K562 (cell line): ENCODE data around the gene ZNHIT6.

ENCODE experiments used
- BHLHE40 ChIP-seq: IDR thresholded peaks from 2 replicates; pipeline ENCODE4 v1.6.1; 2011; ENCODE audit warnings: low read length, improper control_type of control experiment
- HCFC1 ChIP-seq: IDR thresholded peaks from 2 replicates; pipeline ENCODE4 v1.6.1; 2012; ENCODE audit warnings: low read depth, low read length, improper control_type of control experiment
- MYC ChIP-seq, 2 experiments: fragments of 250-450 bp in 1 of 2; sonication (Bioruptor Pico) in 1 of 2; IDR thresholded peaks; 2 replicates each; pipeline versions ENCODE4 v1.5.1 to v1.6.1; 2012 to 2021; ENCODE audit warnings: low read depth in 2 of 2, borderline replicate concordance in 1 of 2, improper control_type of control experiment in 1 of 2, low read length in 1 of 2, mild to moderate bottlenecking in 1 of 2, moderate library complexity in 1 of 2
- NFIX ChIP-seq: fragments of 250-450 bp; sonication (Bioruptor Pico); IDR thresholded peaks from 2 replicates; pipeline ENCODE4 v1.4.0; 2020; ENCODE audit warnings: low read depth, mild to moderate bottlenecking, moderate library complexity
- PTRF ChIP-seq: fragments of 450-650 bp; IDR thresholded peaks from 2 replicates; pipeline ENCODE4 v1.6.1; 2016; ENCODE audit warnings: mild to moderate bottlenecking, missing genetic modification characterization, missing compliant biosample characterization
- RFX5 ChIP-seq: IDR thresholded peaks from 2 replicates; pipeline ENCODE4 v1.6.1; 2011; ENCODE audit warnings: low read depth, mild to moderate bottlenecking, improper control_type of control experiment, low read length
- SRF ChIP-seq, 2 experiments: fragments of 250-450, 450-650 bp in 1 of 2; sonication (Bioruptor Pico) in 1 of 2; sonication (generic) in 1 of 2; formaldehyde crosslinking; IDR thresholded peaks; 2 replicates each; pipeline versions ENCODE4 v1.5.0 to v1.5.1; 2020 to 2022; ENCODE audit warnings: mild to moderate bottlenecking in 1 of 2, missing genetic modification reagents in 1 of 2
- TAL1 ChIP-seq: fragments of 450-650 bp; IDR thresholded peaks from 2 replicates; pipeline ENCODE4 v1.6.1; 2016; ENCODE audit warnings: mild to moderate bottlenecking
- ZBED1 ChIP-seq: IDR thresholded peaks from 2 replicates; pipeline ENCODE4 v1.6.1; 2014
- ZEB2 ChIP-seq: fragments of 450-650 bp; IDR thresholded peaks from 2 replicates; pipeline ENCODE4 v1.6.1; 2016

- TF ChIP-seq RFX5 = no peak
- TF ChIP-seq TAL1 = no peak
- TF ChIP-seq SRF (CRISPR knock-in tag; IDR thresholded peaks at IDR 0.05) = no peak
- TF ChIP-seq BHLHE40 = no peak
- no peak for TF ChIP-seq ZBED1
- TF ChIP-seq HCFC1 = no peak
- no peak for TF ChIP-seq NFIX (CRISPR knock-in tag)
- TF ChIP-seq PTRF = no peak
- no peak for TF ChIP-seq MYC (IDR thresholded peaks at IDR 0.05; ENCODE audit: low read depth, low read length)
- TF ChIP-seq MYC (CRISPR knock-in tag; IDR thresholded peaks at IDR 0.05; ENCODE audit: borderline replicate concordance, low read depth) = no peak
- TF ChIP-seq ZEB2 = no peak
Measured at GRCh38 chr1:85604298-85604997, 103.8 kb downstream of the ZNHIT6 start.
